ENCODE data around the gene CTDSP2.
A peak's percentile ranks its signal among the peaks of the same experiment; 100 is the strongest.
"Not testable (repeated sequence)": the region's sequence is repeated elsewhere in the genome, so short reads cannot be mapped to it uniquely, and the experiment has no call there.

CTDSP2 gene

DNA sequence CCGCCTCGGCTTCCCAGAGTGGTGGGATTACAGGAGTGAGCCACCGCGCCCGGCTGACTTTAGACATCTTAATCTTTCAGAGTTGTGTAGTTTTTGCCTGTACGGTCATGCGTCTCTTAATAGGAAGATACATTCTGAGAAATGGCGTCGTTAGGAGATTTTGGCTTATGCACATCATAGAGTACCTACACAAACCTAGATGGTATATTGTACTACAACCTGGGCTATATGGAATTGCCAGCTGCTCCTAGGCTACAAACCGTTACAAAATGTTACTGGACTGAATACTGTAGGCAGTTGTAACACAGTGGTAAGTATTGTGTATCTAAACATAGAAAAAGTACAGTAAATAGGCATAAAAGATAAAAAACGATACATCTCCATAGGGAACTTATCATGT is 62.7 kb downstream of the CTDSP2 start:
- DNase-seq (ENCODE audit: low read depth in 1 of 2, low spot score in 1 of 2): no peak

GRCh38 chr12:57783466-57783801 is 63.1 kb downstream of the CTDSP2 start:
- DNase-seq (ENCODE audit: low read depth in 1 of 2, low spot score in 1 of 2): no peak

DNA sequence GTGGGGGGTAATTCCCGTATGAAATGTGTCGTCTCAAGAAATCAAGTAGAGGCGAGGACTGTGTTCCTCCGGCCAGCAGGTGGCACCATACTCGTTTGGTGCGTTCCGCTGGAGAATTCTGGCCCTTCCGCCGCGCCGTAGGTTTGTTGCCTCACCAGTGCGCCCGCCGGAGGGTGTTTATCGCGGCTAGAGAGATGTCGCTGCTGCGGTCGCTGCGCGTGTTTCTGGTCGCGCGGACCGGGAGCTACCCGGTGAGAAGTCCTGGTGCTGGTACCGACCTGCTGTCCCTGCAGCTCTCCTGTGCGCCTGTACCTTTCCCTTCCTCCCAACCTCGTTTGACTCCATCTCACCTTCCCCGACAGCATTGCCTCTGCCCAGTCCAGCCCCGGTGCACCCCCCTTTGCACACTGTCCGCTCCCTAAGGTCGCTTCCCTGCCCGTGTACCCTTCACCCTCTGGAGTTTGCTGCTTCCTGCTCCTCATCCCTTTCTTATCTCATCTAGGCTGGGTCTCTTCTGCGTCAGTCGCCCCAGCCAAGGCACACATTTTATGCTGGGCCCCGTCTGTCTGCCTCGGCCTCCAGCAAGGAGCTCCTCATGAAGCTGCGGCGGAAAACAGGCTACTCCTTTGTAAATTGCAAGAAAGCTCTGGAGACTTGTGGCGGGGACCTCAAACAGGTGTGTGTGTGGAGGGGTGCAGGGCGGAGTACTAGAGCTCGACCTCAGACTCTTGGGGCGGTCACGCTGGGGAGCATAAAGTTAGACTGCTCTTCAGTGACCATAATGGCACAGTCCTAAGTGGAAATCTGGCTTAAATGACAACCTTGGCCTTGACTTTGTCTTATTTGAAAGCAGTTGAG is 63.7 kb downstream of the CTDSP2 start, which contains the start of gene TSFM:
TSFM (plus strand) TSS at position 180 of the 858 bp plus-strand sequence; CDS start at position 195, 15 bp downstream.
- peak; percentile 93 to 95 for DNase-seq (ENCODE audit: low read depth in 1 of 2, low spot score in 1 of 2)

DNA sequence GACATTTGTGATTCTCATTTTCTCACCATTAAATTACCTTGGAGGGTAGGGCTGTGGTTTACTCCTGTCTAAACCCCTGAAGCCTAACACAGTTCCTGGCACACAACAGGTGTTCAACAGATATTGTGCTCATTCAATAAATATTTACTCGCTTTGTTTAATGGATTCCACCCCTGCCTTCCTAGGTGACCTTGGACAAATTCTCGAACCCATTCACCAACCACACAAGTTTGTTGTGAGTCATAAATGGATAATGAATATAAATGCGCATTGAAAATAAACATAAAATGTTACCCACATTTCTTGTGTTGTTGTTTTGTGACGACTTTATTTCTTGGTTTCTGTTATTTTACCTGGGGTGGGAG is 64.3 kb downstream of the CTDSP2 start:
- no peak for DNase-seq (ENCODE audit: low read depth in 1 of 2, low spot score in 1 of 2)

DNA sequence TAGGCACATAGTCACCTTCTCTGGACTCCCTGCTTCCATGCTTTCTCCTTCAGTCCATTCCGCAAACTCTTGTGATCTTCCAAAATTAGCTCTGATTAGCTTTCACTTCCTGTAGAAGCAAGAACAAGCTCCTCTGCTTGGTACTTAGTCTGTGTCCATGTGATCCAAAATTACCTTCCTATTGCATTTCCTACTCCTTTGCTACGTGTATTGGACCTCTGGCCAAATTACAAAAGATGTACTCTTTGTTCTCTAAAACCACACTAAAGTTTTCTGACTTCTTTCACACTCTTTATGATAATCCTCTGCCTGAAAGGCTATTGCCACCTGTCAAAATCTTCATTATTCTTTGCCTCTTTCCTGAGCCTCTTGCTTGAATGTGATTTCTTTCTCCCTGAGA is 64.7 kb downstream of the CTDSP2 start:
- DNase-seq (ENCODE audit: low read depth in 1 of 2, low spot score in 1 of 2): no peak

- no peak for DNase-seq (ENCODE audit: low read depth in 1 of 2, low spot score in 1 of 2)
Observed at GRCh38 chr12:57781244-57781643, 65.3 kb downstream of the CTDSP2 start.

DNA sequence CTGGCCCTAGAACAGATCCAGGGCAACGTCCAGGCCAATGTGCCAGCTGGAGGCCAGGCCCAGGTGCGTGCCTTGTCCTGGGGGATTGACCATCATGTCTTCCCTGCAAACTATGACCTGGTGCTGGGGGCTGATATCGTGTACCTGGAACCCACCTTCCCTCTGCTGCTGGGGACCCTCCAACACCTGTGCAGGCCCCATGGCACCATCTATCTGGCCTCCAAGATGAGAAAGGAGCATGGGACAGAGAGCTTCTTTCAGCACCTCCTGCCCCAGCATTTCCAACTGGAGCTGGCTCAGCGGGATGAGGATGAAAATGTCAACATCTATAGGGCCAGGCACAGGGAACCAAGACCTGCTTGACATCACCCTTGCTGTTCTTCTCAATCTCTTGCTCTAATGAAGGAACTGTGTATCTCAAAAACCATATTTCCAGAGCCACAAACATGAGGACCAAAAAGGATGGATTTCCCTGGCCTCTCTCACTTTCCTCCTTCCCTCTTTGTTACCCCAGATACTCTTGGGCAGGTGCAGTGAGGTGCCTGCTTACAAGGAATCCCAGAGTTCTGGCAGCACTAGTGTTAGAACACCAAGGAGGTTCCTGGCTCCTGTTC is 66.1 kb downstream of the CTDSP2 start:
- DNase-seq (ENCODE audit: low read depth in 1 of 2, low spot score in 1 of 2): no peak

- DNase-seq (ENCODE audit: low read depth in 1 of 2, low spot score in 1 of 2): no peak
Observed at GRCh38 chr12:57779736-57780135, 66.8 kb downstream of the CTDSP2 start.

DNA sequence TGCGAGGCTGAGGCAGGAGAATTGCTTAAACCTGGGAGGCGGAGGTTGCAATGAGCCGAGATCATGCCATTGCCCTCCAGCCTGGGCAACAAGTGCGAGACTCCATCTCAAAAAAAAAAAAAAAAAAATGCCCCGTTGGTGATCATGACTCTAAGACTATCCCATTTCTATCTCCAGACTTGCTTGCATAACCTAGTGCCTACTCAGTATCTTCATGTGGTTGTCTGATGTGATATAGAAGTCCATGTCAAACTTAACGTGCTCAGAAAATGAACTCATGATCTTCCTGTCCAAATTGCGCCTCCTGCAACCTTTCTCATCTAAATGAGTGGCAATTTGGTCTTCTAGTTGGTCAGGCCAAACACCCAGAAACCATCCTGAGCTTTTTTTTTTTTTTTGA is 68.6 kb downstream of the CTDSP2 start:
- DNase-seq (ENCODE audit: low read depth in 1 of 2, low spot score in 1 of 2): no peak

DNA sequence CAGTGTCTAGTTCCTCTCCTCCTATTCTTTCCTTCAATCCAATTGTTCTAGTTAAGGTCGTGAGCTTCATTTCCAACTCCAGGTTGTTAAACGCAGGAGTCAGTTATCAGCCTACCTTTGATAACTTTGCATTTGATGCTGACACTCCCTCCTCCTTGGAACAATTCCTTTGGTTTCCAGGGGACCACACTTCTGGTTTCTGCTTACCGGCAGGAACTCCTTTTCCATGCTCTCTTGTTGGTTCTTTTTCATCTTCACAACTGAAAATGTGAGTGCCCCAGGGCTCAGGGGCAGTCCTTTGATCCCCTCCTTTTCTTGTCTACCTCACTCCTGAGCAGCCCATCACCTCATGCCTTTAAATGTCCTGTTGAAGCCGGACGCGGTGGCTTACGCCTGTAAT is 69.2 kb downstream of the CTDSP2 start:
- DNase-seq (ENCODE audit: low read depth in 1 of 2, low spot score in 1 of 2): no peak

- DNase-seq (ENCODE audit: low read depth in 1 of 2, low spot score in 1 of 2): no peak
Observed at GRCh38 chr12:57776247-57776587, 70.3 kb downstream of the CTDSP2 start.

- DNase-seq (ENCODE audit: low read depth in 1 of 2, low spot score in 1 of 2): no peak
Observed at GRCh38 chr12:57775563-57776246, 70.8 kb downstream of the CTDSP2 start.

GRCh38 chr12:57775044-57775443 is 71.5 kb downstream of the CTDSP2 start:
- DNase-seq (ENCODE audit: low read depth in 1 of 2, low spot score in 1 of 2): no peak

DNA sequence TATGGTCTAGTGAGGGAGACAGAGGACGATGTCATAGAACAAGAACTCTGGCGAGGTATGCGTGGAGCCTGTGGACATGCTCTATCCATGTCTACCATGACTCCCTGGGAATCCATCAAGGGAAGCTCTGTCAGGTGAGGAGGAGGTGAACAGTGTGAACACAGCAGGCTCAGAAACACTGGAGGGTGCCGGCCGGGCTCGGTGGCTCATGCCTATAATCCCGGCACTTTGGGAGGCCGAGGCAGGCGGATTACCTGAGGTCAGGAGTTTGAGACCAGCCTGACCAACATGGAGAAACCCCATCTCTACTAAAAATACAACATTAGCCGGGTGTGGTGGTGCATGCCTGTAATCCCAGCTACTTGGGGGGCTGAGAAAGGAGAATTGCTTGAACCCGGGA is 71.9 kb downstream of the CTDSP2 start:
- DNase-seq (ENCODE audit: low read depth in 1 of 2, low spot score in 1 of 2): not testable (repeated sequence)

GRCh38 chr12:57772429-57773322 is 73.9 kb downstream of the CTDSP2 start, which contains the start of gene EEF1AKMT3:
EEF1AKMT3 (plus strand) TSS chr12:57772614; CDS start chr12:57772725, 111 bp downstream.
- no peak for DNase-seq (ENCODE audit: low read depth in 1 of 2, low spot score in 1 of 2)

DNA sequence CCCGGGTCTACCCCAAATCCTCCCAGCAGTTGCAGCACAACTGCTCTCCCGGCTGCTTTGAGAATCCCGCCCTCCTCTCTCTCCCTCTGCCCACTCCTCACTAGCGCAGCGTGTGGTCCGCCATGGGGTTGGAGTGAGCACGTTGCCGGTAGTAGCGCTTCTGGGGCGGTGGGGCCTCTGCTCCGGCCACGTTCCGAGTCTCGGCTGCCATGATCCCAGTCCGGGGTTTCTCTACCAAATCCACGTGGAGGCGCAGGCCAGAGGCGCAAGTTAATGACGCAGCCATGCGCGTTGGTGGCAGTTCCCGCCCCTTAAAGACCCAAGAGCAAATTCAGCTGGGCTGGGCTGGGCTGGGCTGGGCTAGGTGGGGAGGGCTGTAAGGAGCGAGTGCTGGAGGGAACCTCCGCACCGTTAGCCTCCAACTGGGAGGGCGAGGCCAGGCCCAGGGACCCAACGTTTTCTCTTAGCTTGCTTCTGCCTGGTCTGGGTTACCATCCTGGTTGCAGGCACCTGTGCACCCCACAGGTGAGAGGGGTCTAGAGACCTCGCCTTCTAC is 74.6 kb downstream of the CTDSP2 start, which contains the start of gene METTL1:
METTL1 (minus strand) TSS at position 233 of the 556 bp plus-strand sequence; CDS start at position 211, 22 bp downstream.
- DNase-seq (ENCODE audit: low read depth in 1 of 2, low spot score in 1 of 2): peak; percentile 74 to 87

- DNase-seq (ENCODE audit: low read depth in 1 of 2, low spot score in 1 of 2): peak; percentile 57 to 81
Observed at GRCh38 chr12:57771236-57771872, 75.2 kb downstream of the CTDSP2 start.

DNA sequence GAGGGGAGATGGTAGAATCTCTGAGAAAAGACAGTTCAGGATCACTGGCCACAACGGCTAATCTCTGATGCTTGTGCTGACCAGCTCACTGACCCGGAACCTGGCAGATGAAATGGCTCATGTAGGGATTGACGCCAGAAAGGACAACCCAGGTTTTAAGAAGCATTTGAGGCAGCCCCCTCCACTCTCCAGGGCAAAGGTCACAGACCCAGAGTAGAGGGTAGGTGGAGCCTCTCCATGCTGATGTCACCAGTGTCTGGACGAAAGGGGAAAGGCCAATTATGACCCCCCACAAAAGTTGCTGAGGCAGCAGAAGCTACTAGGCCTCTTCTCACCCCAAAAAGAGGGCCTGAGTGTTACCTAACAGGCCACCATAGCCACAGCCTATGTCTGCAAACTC is 75.8 kb downstream of the CTDSP2 start:
- DNase-seq (ENCODE audit: low read depth in 1 of 2, low spot score in 1 of 2): no peak

All from stimulated activated CD4-positive, alpha-beta T cell treated with anti-CD3 and anti-CD28 coated beads, Interleukin-15, amount 100 ng/mL, for 1 hour (primary cell).